Cardiac muscle cell (in vitro differentiated cells and primary cell): ENCODE results near the gene NRTN. TPM values are rescaled to one million over a fixed set of nuclear protein-coding genes. Genes with fewer than 3 reads are reported as not detected.
"Not testable (repeated sequence)": the region's sequence is repeated elsewhere in the genome, so short reads cannot be mapped to it uniquely, and the experiment has no call there.

Experiments used
- DNase-seq, 2 donors: peaks; one replicate each; pipeline versions ENCODE4 v3.0.0 to v3.0.0-alpha.2; 2010 to 2017; ENCODE audit warnings: low read depth in 1 of 2, low spot score in 1 of 2
- H3K27ac ChIP-seq: fragments of 200-600 bp; sonication (generic); 2 replicates; pipeline ENCODE4 v1.5.1; 2016
- H3K27me3 ChIP-seq: fragments of 200-600 bp; sonication (generic); 2 replicates; pipeline ENCODE4 v1.6.0; 2016; ENCODE audit warnings: control low read depth
- H3K36me3 ChIP-seq: fragments of 200-600 bp; sonication (generic); 2 replicates; pipeline ENCODE4 v1.5.1; 2016; ENCODE audit warnings: control low read depth
- H3K4me1 ChIP-seq: fragments of 200-600 bp; sonication (generic); 2 replicates; pipeline ENCODE4 v1.8.1; 2017; ENCODE audit warnings: low read depth, mild to moderate bottlenecking, mixed run types
- H3K4me3 ChIP-seq: fragments of 200-600 bp; sonication (generic); 2 replicates; pipeline ENCODE4 v1.5.1; 2016; ENCODE audit warnings: mild to moderate bottlenecking
- H3K9me3 ChIP-seq: fragments of 200-600 bp; sonication (generic); 2 replicates; pipeline ENCODE4 v1.5.1; 2017; ENCODE audit warnings: low read depth, mild to moderate bottlenecking, control low read depth
- CTCF ChIP-seq: IDR thresholded peaks from 2 replicates; pipeline ENCODE4 v1.5.1; 2012; ENCODE audit warnings: low read depth, mild to moderate bottlenecking, low read length
- polyA plus RNA-seq: library from polyadenylated mRNA; unstranded; fragments of >200 nt; fragmentation: Nextera tagmentation; extraction: Ambion mirVana; gene quantifications from 2 replicates; pipeline ENCODE4 v1.2.1, GENCODE V29; 2016
- total RNA-seq: library from RNA; depleted of rRNA; stranded (reverse); fragments of >200 nt; gene quantifications from 2 replicates; pipeline ENCODE4 v1.2.3, GENCODE V29; 2016

NRTN gene
- total and polyA plus RNA-seq, 2 experiments from 2014 or later, result 36.1 to 68.2 TPM

DNA sequence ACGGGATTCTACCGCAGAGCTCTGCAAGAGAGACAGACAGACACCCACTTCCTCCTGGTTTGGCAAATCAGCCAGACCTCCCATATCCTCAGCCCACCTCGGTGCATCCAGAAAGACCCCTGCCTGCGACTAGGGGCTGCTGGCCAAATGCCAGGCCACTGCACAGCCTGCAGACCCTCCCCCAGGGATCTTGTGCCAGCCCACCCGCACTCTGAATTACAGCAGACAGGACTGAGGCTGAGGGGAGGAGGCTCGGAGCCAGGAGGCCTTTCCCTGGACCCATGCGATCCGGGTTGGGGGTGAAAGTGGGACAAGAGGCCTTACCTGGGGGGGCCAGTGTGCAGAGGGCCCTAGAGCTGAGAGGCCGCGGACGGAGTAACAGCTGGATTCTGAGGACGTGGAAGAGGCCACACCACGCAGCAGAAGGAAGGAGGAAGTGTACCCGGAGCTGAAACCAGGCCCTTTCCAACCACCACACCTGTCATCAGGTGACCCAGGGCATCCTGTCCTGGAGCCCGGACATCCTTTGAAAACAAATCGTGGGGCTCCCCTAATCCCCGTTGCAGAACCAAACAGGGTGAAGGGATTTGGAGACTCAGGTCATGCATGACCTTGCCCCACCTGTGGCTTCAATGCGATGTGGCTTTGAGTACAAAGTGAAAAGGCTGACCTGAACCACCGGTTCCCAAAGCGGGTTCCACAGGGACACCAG is 33.6 kb downstream of the NRTN start:
- H3K27me3 ChIP-seq, result no peaks in the 10 kb centered on the region
- H3K4me3 ChIP-seq, result no peak overlapping the region
- TF ChIP-seq CTCF, result no peak
- no peaks in the 10 kb centered on the region for H3K9me3 ChIP-seq
- DNase-seq, result no peak
- no peak overlapping the region for H3K27ac ChIP-seq
- H3K4me1 ChIP-seq, result no peaks in the 10 kb centered on the region
- H3K36me3 ChIP-seq, result no peaks in the 10 kb centered on the region

DNA sequence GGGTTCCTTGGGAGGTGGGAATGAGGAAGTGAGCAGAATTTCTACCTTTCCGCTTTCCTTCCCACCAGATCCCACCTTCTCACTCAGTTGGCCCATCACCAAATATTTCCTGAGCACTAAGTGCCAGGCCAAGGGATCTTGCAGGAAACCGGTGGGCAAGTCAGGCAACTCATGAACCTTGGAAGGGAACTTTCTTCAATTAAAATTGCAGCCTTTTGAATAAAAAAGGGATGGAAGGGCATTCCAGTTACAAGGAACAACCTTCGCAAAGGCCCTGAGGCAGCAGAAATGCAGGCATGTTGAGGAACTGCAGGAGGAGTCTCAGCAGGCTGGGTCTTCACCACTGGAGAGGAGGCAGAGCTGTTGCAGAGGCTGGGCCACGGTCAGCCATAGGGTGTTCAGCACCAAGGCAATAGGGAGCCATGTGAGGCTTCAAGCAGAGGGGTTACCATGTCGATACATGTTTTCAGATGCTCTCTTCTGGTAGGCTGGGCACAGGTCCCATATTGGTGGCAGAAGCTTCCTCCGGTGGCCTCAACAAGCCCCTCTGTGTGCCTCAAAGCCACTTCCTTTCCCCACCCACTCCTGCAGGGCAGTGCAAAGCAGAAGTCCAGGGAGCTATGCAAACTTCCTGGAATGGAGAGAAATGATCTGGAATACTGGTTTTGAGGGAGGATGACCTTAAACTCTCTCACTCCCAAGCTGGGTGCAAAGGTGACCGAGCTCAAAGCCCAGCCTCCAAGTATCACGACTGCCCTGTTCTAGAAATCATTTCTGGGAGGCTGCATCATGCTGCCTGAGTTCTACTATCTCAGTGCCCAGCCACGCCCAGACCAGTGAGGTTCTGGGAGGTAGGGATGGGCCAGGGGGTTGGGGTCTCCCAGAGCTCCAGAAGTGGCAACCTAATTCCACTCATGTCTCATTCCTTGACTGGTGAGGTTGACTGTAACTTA is 34.5 kb downstream of the NRTN start, which contains the start of gene FUT6:
Gene FUT6, minus strand, starts transcription at position 638 of the 953 bp plus-strand sequence. CDS start 7,135 bp downstream, outside the sequence.
- H3K36me3 ChIP-seq, result no peaks in the 10 kb centered on the region
- no peaks in the 10 kb centered on the region for H3K9me3 ChIP-seq
- DNase-seq, result no peak
- H3K4me1 ChIP-seq, result no peaks in the 10 kb centered on the region
- no peak within 1 kb of the TSS for H3K4me3 ChIP-seq
- no peak for TF ChIP-seq CTCF
- no peak within 1 kb of the TSS for H3K27ac ChIP-seq
- H3K27me3 ChIP-seq, result no peaks in the 10 kb centered on the region

DNA sequence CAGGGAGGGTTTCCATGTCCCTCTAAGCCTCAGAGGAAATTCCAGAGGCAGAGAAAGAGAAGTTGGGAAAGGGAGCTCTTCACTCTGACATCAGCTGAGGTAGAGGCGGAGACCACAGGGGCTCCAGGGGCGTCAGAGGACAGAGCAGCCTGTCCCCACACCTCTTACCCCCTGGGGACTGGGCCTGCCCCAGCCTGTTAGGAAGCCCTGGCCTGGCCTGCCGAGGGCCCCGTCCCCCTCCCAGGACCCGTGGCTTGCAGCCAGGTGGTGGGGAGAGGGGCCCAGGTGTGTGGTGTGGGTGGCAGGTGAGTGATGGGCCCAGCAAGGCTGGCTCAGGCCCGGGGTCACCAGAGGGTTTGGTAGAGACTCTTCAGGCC is 36.9 kb downstream of the NRTN start:
- H3K9me3 ChIP-seq, H3K27me3 ChIP-seq, H3K36me3 ChIP-seq, DNase-seq, H3K4me1 ChIP-seq, H3K4me3 ChIP-seq, H3K27ac ChIP-seq: not testable (repeated sequence)

DNA sequence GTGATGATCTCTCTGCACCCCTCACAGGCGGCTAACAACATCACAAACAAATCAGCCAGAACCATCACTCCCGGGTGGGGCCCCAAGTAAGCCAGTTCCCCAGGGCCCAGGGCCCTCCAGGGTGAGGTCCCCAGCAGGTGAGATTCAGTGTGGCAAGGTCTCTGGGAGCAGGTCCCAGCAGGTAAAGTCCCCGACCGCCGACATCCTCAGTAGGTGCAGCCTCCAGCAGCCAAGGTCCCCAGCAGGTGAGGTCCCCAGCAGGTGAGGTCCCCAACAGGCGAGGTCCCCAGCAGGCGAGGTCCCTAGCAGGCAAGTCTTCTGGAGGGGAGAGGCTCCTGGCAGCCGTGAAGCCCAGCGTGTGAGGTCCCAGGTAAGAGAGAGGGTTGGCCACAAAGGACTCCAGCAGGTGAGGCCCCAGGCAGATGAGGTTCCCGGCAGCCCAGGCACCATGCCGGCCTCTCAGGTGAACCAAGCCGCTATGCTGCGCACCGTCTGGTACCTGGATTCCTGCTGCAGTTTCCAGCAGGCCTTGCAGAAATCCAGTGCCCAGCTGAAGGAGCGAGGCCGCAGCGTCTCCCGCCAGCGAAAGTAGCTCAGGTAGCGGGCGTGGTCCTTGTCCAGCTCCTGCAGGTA is 38.5 kb downstream of the NRTN start:
- Histone ChIP-seq H3K4me1 (no peaks in the 10 kb centered on the region), H3K27ac (no peak overlapping the region)
- DNase-seq, result no peak

More for the DNA sequence above, 38.5 kb downstream of the NRTN start:
- H3K9me3 ChIP-seq, result no peaks in the 10 kb centered on the region
- H3K36me3 ChIP-seq, result no peaks in the 10 kb centered on the region
- TF ChIP-seq CTCF, result no peak
- no peaks in the 10 kb centered on the region for H3K27me3 ChIP-seq
- H3K4me3 ChIP-seq, result no peak overlapping the region
